Measurements from ENCODE around the gene NID1.

The NID1 gene

DNA sequence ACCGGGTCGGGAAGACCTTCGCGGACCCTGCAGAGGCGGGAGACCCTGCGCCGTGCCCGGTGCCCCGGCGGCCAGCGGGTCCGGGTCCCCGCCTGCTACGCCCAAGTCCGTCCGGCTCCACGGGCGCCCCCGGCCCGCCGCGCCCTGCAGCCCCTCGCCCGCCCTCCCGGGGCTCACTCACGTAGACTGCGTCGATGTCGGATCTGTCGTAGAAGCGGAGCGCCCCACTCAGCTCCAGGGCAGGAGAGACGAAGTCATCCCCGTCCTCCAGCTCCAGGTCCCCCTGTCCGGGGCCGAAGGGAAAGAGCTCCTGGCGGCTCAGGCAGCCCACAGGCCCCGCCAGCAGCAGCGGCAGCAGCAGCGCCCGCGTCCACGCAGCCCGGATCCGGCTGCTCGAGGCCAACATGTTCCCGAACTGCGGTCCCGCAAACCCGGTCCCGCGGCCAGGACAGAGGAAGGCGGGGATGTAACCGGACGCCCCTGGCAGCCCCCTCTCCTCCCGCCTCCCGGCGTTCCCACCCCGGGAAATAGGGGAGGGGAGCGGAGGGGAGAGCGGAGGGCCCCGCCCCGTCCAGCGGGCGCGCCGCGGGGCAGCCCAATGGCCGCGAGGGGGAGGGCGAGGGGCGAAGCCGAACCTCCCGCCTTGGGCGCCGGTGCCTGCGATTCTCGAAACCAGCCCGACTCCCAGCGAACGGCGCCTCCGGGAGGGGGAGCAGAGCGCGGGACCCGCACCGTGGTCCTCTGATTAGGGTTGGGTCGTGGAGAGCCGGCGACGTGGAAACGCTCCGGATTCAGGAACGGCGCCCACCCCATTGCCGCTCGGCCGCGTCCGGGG lies at the start of gene NID1:
NID1 (minus strand) TSS at position 417 of the 835 bp plus-strand sequence; CDS start at position 406, 11 bp downstream.
- no peak for DNase-seq (ENCODE audit: low read depth)

GRCh38 chr1:236114076-236114747 lies 49.3 kb upstream of the NID1 start:
- no peak for DNase-seq (ENCODE audit: low read depth)

DNA sequence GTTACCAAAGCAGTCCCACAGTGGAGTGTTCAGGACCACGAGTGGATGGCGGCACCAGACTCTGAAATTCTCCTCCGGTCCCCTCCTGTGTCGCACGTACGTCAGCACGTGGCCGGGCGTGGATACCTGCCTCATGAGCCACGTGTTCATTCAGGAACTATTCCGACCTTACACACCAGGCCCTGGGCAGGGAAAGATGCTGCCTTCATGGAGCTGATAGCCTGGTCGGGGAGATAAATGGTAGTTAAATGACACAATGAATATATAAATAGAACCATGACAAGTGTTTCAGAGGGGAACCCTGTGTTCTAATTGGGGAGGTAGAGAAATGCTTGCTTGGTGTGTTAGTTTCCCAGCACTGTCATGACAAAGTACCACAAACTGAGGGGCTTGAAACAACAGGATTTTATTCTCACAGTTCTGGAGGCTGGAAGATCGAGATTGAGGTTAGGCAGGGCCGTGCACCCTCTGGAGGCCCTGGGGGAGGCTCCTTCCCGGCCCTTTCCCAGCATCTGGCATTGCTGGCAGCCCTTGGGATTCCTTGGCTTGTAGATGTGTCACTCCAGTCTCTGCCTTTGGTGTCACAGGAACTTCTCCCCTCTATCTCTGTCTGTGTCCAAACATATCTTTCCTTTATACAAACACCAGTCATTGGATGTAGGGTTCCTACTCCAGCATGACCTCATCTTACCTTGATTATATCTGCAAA lies 48.6 kb upstream of the NID1 start:
- no peak for DNase-seq (ENCODE audit: low read depth)

DNA sequence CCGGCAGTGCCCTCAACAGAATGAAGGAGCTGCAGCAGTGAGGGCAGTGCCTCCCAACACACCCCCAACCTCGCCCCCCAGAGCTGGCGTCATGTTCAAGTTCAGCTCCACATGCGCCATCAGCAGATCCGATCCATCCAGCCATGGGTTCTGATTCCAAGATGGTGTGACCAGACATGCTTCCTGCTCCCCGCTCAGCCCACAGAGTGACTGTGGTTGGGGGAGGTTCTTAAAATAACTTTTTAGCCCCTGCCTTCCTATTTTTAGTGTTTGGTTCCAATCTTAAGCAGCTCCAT lies 47.4 kb upstream of the NID1 start:
- no peak for DNase-seq (ENCODE audit: low read depth)

DNA sequence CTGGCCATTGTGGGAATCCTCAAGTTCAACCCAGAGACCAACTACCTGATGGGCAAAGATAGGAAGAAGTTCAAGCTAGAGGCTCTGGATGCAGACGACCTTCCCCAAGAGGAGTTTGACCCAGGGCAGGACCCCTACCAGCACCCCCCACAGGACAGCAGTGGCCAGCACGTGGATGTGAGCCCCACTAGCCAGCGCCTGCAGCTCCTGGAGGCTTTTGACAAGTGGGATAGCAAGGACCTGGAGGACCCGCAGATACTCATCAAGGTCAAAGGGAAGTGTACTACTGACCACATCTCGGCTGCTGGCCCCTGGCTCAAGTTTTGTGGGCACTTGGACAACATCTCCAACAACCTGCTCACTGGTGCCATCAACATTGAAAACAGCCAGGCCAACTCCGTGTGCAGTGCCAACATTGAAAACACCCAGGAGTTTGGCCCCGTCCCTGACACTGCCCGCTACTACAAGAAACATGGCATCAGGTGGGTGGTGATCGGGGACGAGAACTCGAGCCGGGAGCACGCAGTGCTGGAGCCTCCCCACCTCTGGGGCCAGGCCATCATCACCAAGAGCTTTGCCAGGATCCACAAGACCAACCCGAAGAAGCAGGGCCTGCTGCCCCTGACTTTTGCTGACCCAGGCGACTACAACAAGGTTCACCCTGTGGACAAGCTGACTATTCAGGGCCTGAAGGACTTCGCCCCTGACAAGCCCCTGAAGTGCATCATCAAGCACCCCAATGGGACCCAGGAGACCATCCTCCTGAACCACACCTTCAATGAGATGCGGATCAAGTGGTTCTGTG lies 46.8 kb upstream of the NID1 start:
- DNase-seq (ENCODE audit: low read depth), result no peak

GRCh38 chr1:236110137-236110536 lies 45.2 kb upstream of the NID1 start:
- no peak for DNase-seq (ENCODE audit: low read depth)

- no peak for DNase-seq (ENCODE audit: low read depth)
Measured at GRCh38 chr1:236108027-236108648, 43.2 kb upstream of the NID1 start.

DNA sequence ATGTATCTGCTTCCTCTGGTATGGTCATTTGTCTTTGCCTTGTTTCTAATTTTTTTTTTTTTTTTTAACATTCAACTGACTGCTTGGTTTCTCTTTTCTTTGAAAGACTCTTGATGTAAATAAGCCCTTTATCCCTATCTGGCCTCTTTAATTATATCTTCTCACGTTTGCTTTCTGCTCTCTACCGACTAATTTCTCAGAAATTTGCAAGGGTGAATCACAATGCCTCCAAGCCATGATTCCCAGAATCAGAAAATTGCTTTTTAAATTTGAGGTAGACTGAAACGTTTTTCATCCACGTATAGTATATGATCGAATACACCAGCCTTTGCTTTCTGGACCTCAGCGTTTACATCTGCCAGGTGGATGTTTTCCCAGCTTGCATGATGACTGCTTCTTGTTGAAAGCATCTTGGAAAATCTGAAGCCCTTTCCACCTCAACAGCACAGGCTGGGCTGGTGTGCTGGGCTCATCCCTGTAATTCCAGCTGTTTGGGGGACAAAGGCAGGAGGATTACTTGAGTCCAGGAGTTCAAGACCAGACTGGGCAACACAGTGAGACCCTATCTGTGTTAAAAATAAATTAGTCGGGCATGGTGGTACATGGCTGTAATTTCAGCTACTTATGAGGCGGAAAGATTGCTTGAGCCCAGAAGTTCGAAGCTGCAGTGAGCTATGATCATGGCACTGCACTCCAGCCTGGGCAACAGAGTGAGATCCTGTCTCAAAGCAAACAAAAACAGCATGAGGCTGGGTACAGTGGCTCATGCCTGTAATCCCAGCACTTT lies 42.4 kb upstream of the NID1 start:
- DNase-seq (ENCODE audit: low read depth), result no peak

- DNase-seq (ENCODE audit: low read depth), result peak; percentile 28
Measured at GRCh38 chr1:236103646-236104218, 38.8 kb upstream of the NID1 start.

DNA sequence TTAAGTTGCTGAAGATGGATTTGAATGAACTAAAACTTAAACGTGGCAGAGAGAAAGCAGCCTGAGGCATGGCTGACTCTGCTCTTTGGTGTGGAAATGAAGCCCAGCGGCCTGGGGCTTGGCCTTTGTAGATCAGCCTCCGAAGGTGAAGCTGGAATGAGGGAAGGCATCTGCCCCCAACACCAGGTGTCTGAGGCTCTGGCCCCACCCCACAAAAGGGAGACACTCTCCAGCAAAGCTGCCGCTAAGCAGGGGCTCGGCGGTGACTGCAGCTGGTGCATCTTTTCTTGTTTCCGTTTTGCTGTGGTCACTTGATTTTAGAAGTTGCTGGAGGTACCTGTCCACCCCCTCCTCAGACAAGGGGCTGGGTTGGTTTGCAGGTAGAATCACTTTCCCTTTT lies 38.2 kb upstream of the NID1 start:
- no peak for DNase-seq (ENCODE audit: low read depth)

DNA sequence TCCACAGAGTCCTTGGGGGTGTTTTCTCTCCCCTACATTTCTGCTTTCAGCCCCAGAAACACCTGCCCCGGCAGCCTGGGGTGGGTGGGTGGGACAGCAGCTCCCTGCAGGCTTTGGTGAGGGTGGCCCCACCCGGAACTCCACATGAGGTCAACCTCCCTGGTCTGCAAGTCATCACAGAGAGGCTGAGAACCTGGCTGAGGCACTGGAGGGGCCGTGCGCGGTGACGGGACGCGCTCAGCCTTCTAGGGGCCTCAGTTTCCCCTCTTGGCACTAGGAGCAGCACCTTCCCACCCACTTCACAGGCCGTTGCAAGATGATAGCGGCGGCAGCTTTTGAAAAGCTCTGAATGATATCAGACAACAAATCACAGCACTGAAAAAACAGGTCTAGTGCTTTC lies 37.7 kb upstream of the NID1 start:
- no peak for DNase-seq (ENCODE audit: low read depth)

DNA sequence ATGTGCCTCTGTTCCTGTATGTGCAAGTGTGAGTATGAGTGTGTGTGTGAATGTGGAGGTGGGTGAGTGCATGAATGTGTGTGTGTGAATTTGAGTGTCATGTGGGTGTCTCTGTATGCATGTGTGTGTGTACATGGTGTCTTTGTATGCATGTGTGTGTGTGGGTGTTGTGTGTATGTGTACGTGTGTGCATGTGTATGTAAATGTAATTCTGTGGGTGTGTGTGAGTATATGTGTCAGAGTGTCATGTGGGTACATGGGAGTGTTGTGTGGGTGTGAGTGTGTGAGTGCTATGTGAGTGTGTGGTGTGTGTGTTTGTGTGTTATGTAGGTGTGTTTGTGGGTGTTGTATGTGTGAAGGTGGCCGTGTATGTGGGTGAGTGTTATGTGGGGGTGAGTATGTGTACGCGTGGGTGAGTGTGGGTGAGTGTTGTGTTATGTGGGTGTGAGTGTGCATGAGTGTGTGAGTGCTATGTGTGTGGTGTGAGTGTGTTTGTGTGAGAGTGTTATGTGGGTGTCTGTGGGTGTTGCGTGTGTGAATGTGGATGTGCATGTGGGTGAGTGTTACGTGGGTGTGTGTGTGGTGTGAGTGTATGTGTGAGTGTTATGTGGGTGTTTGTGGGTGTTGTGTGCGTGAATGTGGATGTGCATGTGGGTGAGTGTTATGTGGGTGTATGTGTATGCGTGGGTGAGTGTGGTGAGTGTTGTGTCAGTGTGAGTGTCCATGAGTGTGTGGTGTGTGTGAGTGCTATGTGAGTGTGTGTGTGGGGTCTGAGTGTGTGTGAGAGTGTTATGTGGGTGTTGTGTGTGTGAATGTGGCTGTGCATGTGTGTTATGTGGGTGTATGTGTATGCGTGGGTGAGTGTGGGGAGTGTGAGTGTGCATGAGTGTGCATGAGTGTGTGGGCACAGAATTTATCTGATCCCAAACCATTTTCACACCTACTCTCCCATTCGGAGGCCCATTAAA lies 36.6 kb upstream of the NID1 start:
- DNase-seq (ENCODE audit: low read depth), result no peak

DNA sequence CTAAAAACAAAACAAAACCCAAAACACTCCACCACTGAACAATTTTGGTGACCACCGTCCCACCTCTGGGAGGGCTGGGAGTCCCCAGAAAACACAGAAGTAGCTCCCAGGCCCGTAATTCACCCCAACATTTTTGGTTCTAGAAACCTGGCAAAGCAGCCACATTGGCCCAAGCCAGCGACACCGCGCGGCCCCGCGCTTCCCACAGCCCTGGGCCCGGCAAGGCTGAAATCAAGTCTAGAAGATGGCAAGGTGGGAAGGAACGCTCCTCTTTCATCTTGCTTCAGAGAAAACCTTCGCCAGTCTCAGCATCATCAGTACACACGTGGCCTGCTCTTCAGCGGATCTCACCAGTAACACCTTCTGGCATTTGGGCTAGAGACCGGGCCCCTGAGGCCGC lies 35.9 kb upstream of the NID1 start:
- DNase-seq (ENCODE audit: low read depth), result no peak

- DNase-seq (ENCODE audit: low read depth), result no peak
Measured at GRCh38 chr1:236099355-236099974, 34.6 kb upstream of the NID1 start.

DNA sequence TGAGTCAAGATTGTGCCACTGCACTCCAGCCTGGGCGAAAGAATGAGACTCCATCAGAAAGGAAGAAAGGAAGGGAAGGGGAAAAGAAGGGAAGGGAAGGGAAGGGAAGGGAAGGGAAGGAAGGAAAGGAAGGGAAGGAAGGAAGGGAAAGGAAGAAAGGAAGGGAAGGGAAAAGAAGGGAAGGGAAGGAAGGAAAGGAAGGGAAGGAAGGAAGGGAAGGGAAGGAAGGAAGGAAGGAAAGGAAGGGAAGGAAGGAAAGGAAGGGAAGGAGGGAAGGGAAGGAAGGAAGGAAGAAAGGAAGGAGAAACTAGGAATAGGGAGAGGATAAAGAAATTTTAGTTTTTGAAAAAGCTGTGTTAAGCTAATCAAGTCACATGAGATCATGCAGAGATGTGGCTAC lies 33.4 kb upstream of the NID1 start:
- DNase-seq (ENCODE audit: low read depth), result no peak

DNA sequence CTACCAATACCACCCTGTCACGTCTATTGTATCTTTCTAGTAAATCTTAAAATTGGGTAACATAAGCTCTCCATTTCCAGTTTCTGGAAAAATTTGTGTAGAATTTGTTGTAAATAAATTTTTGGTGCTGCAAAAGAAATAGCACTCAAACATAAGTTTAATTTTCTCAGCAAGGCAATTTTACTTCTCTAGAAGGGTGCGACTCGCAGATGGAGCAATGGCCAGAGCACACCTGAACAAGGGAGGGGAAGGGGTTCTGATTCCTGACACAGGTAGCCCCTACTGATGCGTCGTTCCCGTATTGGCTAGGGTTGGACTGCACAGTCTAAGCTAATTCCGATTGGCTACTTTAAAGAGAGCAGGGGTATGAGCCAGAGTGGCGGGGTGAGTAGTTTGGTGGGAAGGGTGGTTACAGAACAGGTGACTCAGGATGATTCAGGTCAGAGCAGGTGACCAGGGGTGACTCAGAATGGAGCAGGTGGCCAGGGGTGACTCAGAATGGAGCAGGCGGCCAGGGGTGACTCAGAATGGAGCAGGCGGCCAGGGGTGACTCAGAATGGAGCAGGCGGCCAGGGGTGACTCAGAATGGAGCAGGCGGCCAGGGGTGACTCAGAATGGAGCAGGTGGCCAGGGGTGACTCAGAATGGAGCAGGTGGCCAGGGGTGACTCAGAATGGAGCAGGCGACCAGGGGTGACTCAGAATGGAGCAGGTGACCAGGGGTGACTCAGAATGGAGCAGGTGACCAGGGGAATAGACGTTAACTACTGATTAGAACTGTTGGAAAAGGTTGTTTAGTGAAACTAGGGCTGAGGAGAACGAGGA lies 32.0 kb upstream of the NID1 start:
- peak; percentile 82 for DNase-seq (ENCODE audit: low read depth)

- DNase-seq (ENCODE audit: low read depth), result no peak
Measured at GRCh38 chr1:236095705-236096520, 31.0 kb upstream of the NID1 start.
